Measurements from ENCODE around the gene PAK1.
"Not testable (repeated sequence)": the region's sequence is repeated elsewhere in the genome, so short reads cannot be mapped to it uniquely, and the experiment has no call there.

PAK1 gene

GRCh38 chr11:77310721-77311120 lies 163.2 kb downstream of the PAK1 start:
- Histone ChIP-seq H3K4me1 (ENCODE audit: control insufficient read depth, insufficient read depth, low read length) (no peaks in the 10 kb centered on the region), H3K4me3 (ENCODE audit: low read length in 2 of 2) (no peak overlapping the region), H3K9me3 (ENCODE audit: control insufficient read depth in 2 of 2, low read length in 2 of 2) (no peaks in the 10 kb centered on the region), H3K36me3 (ENCODE audit: control insufficient read depth in 2 of 2, insufficient read depth in 2 of 2, low read length in 2 of 2) (no peaks in the 10 kb centered on the region), H3K27ac (ENCODE audit: low read length) (no peak overlapping the region), H3K9ac (ENCODE audit: low read length in 2 of 2) (no peak overlapping the region), H3K27me3 (ENCODE audit: control insufficient read depth in 1 of 2, insufficient read depth in 2 of 2, low read length in 2 of 2) (peaks cover 0 to 2% of the 10 kb centered on the region in 2 donors)

GRCh38 chr11:77309401-77310085 lies 164.4 kb downstream of the PAK1 start:
- Histone ChIP-seq H3K4me3 (ENCODE audit: low read length in 2 of 2) (no peak overlapping the region), H3K27ac (ENCODE audit: low read length) (no peak overlapping the region), H3K9me3 (ENCODE audit: control insufficient read depth in 2 of 2, low read length in 2 of 2) (no peaks in the 10 kb centered on the region), H3K9ac (ENCODE audit: low read length in 2 of 2) (no peak overlapping the region), H3K36me3 (ENCODE audit: control insufficient read depth in 2 of 2, insufficient read depth in 2 of 2, low read length in 2 of 2) (no peaks in the 10 kb centered on the region), H3K27me3 (ENCODE audit: control insufficient read depth in 1 of 2, insufficient read depth in 2 of 2, low read length in 2 of 2) (peaks cover 0 to 2% of the 10 kb centered on the region in 2 donors), H3K4me1 (ENCODE audit: control insufficient read depth, insufficient read depth, low read length) (no peaks in the 10 kb centered on the region)

DNA sequence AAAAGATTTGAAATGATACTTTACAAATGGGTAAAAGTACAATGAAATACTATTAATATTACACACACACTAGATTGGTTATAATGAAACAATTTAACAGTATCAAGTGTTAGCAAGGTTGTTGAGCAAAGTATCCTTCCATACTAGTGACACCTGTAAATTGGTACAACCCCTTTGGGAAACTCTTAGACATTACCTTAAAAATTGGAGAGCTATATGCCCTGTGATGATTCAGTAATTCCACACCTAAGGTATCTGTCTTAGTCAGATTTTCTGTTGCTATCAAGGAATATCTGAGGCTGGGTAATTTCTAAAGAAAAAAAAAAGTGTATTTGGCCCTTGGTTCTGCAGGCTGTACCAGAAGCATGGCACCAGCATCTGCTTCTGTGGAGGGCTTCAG lies 165.1 kb downstream of the PAK1 start:
- Histone ChIP-seq H3K27ac (ENCODE audit: low read length) (no peak overlapping the region), H3K4me3 (ENCODE audit: low read length in 2 of 2) (no peak overlapping the region), H3K9me3 (ENCODE audit: control insufficient read depth in 2 of 2, low read length in 2 of 2) (no peaks in the 10 kb centered on the region), H3K27me3 (ENCODE audit: control insufficient read depth in 1 of 2, insufficient read depth in 2 of 2, low read length in 2 of 2) (peaks cover 0 to 2% of the 10 kb centered on the region in 2 donors), H3K9ac (ENCODE audit: low read length in 2 of 2) (no peak overlapping the region), H3K4me1 (ENCODE audit: control insufficient read depth, insufficient read depth, low read length) (no peaks in the 10 kb centered on the region), H3K36me3 (ENCODE audit: control insufficient read depth in 2 of 2, insufficient read depth in 2 of 2, low read length in 2 of 2) (no peaks in the 10 kb centered on the region)

DNA sequence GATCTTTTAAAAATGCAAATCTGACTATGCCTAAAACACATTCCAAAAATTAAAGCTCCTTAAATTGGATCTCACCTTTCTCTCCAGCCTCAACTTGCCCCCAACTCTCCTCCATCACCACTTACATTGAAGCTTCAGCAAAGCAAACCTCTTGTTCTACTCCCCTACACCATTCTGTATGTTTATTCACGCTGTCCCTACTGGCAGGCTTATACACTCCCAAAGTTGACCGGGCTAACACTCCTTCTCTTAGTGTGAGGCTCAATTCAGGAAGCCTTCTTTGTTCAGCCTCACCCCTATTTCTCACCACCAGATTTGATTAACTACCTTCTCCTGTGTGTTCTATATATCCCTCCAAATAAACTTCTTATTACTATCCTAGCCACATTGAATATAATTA lies 170.6 kb downstream of the PAK1 start:
- no peak overlapping the region for H3K9ac ChIP-seq (ENCODE audit: low read length in 2 of 2)
- no peaks in the 10 kb centered on the region for H3K4me1 ChIP-seq (ENCODE audit: control insufficient read depth, insufficient read depth, low read length)
- no peak overlapping the region for H3K4me3 ChIP-seq (ENCODE audit: low read length in 2 of 2)
- no peak overlapping the region for H3K27ac ChIP-seq (ENCODE audit: low read length)
- no peaks in the 10 kb centered on the region for H3K36me3 ChIP-seq (ENCODE audit: control insufficient read depth in 2 of 2, insufficient read depth in 2 of 2, low read length in 2 of 2)
- no peaks in the 10 kb centered on the region for H3K27me3 ChIP-seq (ENCODE audit: control insufficient read depth in 1 of 2, insufficient read depth in 2 of 2, low read length in 2 of 2)
- H3K9me3 ChIP-seq (ENCODE audit: control insufficient read depth in 2 of 2, low read length in 2 of 2) = no peaks in the 10 kb centered on the region

- H3K27me3 ChIP-seq (ENCODE audit: control insufficient read depth in 1 of 2, insufficient read depth in 2 of 2, low read length in 2 of 2) = no peaks in the 10 kb centered on the region
- no peak overlapping the region for H3K9ac ChIP-seq (ENCODE audit: low read length in 2 of 2)
- no peak overlapping the region for H3K4me3 ChIP-seq (ENCODE audit: low read length in 2 of 2)
- H3K27ac ChIP-seq (ENCODE audit: low read length) = no peak overlapping the region
- H3K9me3 ChIP-seq (ENCODE audit: control insufficient read depth in 2 of 2, low read length in 2 of 2) = no peaks in the 10 kb centered on the region
- H3K4me1 ChIP-seq (ENCODE audit: control insufficient read depth, insufficient read depth, low read length) = no peaks in the 10 kb centered on the region
- H3K36me3 ChIP-seq (ENCODE audit: control insufficient read depth in 2 of 2, insufficient read depth in 2 of 2, low read length in 2 of 2) = no peaks in the 10 kb centered on the region
Observed at GRCh38 chr11:77302752-77303151, 171.1 kb downstream of the PAK1 start.

GRCh38 chr11:77301510-77301909 lies 172.4 kb downstream of the PAK1 start, which contains the start of gene GDPD4:
Gene GDPD4, minus strand, starts transcription at chr11:77301686. Its CDS starts 16,549 bp downstream, at chr11:77285137.
- Histone ChIP-seq H3K27me3 (ENCODE audit: control insufficient read depth in 1 of 2, insufficient read depth in 2 of 2, low read length in 2 of 2) (no peaks in the 10 kb centered on the region), H3K36me3 (ENCODE audit: control insufficient read depth in 2 of 2, insufficient read depth in 2 of 2, low read length in 2 of 2) (no peaks in the 10 kb centered on the region), H3K27ac (ENCODE audit: low read length) (no peak within 1 kb of the TSS), H3K9ac (ENCODE audit: low read length in 2 of 2) (no peak within 1 kb of the TSS), H3K4me1 (ENCODE audit: control insufficient read depth, insufficient read depth, low read length) (no peaks in the 10 kb centered on the region), H3K9me3 (ENCODE audit: control insufficient read depth in 2 of 2, low read length in 2 of 2) (no peaks in the 10 kb centered on the region), H3K4me3 (ENCODE audit: low read length in 2 of 2) (no peak within 1 kb of the TSS)

- Histone ChIP-seq H3K4me3 (ENCODE audit: low read length in 2 of 2) (no peak overlapping the region), H3K27ac (ENCODE audit: low read length) (no peak overlapping the region), H3K27me3 (ENCODE audit: control insufficient read depth in 1 of 2, insufficient read depth in 2 of 2, low read length in 2 of 2) (no peaks in the 10 kb centered on the region)
Observed at GRCh38 chr11:77300695-77301094, 173.2 kb downstream of the PAK1 start.

GRCh38 chr11:77300028-77300427 lies 173.9 kb downstream of the PAK1 start:
- not testable (repeated sequence) for H3K4me3 ChIP-seq (ENCODE audit: low read length in 2 of 2)

More at GRCh38 chr11:77300695-77301094, 173.2 kb downstream of the PAK1 start:
- Histone ChIP-seq H3K9ac (ENCODE audit: low read length in 2 of 2) (no peak overlapping the region), H3K36me3 (ENCODE audit: control insufficient read depth in 2 of 2, insufficient read depth in 2 of 2, low read length in 2 of 2) (no peaks in the 10 kb centered on the region), H3K9me3 (ENCODE audit: control insufficient read depth in 2 of 2, low read length in 2 of 2) (no peaks in the 10 kb centered on the region), H3K4me1 (ENCODE audit: control insufficient read depth, insufficient read depth, low read length) (no peaks in the 10 kb centered on the region)

GRCh38 chr11:77299528-77299993 lies 174.3 kb downstream of the PAK1 start:
- no peaks in the 10 kb centered on the region for H3K4me1 ChIP-seq (ENCODE audit: control insufficient read depth, insufficient read depth, low read length)
- H3K4me3 ChIP-seq (ENCODE audit: low read length in 2 of 2) = no peak overlapping the region
- H3K27ac ChIP-seq (ENCODE audit: low read length) = no peak overlapping the region
- no peaks in the 10 kb centered on the region for H3K27me3 ChIP-seq (ENCODE audit: control insufficient read depth in 1 of 2, insufficient read depth in 2 of 2, low read length in 2 of 2)
- no peak overlapping the region for H3K9ac ChIP-seq (ENCODE audit: low read length in 2 of 2)
- H3K9me3 ChIP-seq (ENCODE audit: control insufficient read depth in 2 of 2, low read length in 2 of 2) = no peaks in the 10 kb centered on the region
- no peaks in the 10 kb centered on the region for H3K36me3 ChIP-seq (ENCODE audit: control insufficient read depth in 2 of 2, insufficient read depth in 2 of 2, low read length in 2 of 2)

More at GRCh38 chr11:77300028-77300427, 173.9 kb downstream of the PAK1 start:
- not testable (repeated sequence) for H3K27me3 ChIP-seq (ENCODE audit: control insufficient read depth in 1 of 2, insufficient read depth in 2 of 2, low read length in 2 of 2); H3K4me1 ChIP-seq (ENCODE audit: control insufficient read depth, insufficient read depth, low read length); H3K9me3 ChIP-seq (ENCODE audit: control insufficient read depth in 2 of 2, low read length in 2 of 2); H3K9ac ChIP-seq (ENCODE audit: low read length in 2 of 2); H3K36me3 ChIP-seq (ENCODE audit: control insufficient read depth in 2 of 2, insufficient read depth in 2 of 2, low read length in 2 of 2); H3K27ac ChIP-seq (ENCODE audit: low read length)

GRCh38 chr11:77294040-77294439 lies 179.9 kb downstream of the PAK1 start:
- H3K9me3 ChIP-seq (ENCODE audit: control insufficient read depth in 2 of 2, low read length in 2 of 2) = no peaks in the 10 kb centered on the region
- no peaks in the 10 kb centered on the region for H3K27me3 ChIP-seq (ENCODE audit: control insufficient read depth in 1 of 2, insufficient read depth in 2 of 2, low read length in 2 of 2)
- no peaks in the 10 kb centered on the region for H3K36me3 ChIP-seq (ENCODE audit: control insufficient read depth in 2 of 2, insufficient read depth in 2 of 2, low read length in 2 of 2)
- H3K4me1 ChIP-seq (ENCODE audit: control insufficient read depth, insufficient read depth, low read length) = no peaks in the 10 kb centered on the region
- H3K4me3 ChIP-seq (ENCODE audit: low read length in 2 of 2) = no peak overlapping the region
- no peak overlapping the region for H3K27ac ChIP-seq (ENCODE audit: low read length)
- H3K9ac ChIP-seq (ENCODE audit: low read length in 2 of 2) = no peak overlapping the region

DNA sequence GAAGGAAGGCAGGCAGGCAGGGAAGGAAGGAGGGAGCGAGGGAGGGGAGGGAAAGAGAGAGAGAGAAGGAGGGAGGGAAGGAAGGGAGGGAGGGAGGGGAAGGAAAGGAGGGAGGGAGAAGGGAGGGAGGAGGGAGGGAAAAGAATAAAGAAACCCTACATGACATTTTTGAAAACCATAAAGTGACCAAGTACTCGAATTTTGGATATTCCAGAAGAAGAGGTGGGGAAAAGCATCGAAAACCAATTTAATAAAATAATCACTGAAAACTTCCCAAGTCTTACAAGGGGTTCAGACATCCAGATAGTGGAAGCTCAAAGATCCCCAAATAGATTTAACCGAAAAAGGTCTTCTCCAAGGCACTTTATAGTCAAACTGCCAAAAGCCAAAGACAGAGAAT lies 184.2 kb downstream of the PAK1 start:
- H3K9ac ChIP-seq (ENCODE audit: low read length in 2 of 2) = no peak overlapping the region
- peaks cover 0 to 3% of the 10 kb centered on the region in 2 donors for H3K27me3 ChIP-seq (ENCODE audit: control insufficient read depth in 1 of 2, insufficient read depth in 2 of 2, low read length in 2 of 2)
- H3K4me3 ChIP-seq (ENCODE audit: low read length in 2 of 2) = no peak overlapping the region
- no peaks in the 10 kb centered on the region for H3K4me1 ChIP-seq (ENCODE audit: control insufficient read depth, insufficient read depth, low read length)
- no peak overlapping the region for H3K27ac ChIP-seq (ENCODE audit: low read length)
- H3K9me3 ChIP-seq (ENCODE audit: control insufficient read depth in 2 of 2, low read length in 2 of 2) = no peaks in the 10 kb centered on the region
- H3K36me3 ChIP-seq (ENCODE audit: control insufficient read depth in 2 of 2, insufficient read depth in 2 of 2, low read length in 2 of 2) = no peaks in the 10 kb centered on the region

Measured in stomach smooth muscle (tissue), 2 donors.